NCI-H1092 treated with DMSO at 0.1 percent for 48 hours (cell line): ENCODE results near the gene NLRP6.
"Not testable (repeated sequence)": the region's sequence is repeated elsewhere in the genome, so short reads cannot be mapped to it uniquely, and the experiment has no call there.

Experiments
- DNase-seq: peaks from one replicate; lab custom pipeline; 2025; lab: John Stamatoyannopoulos, UW

NLRP6 gene

DNA sequence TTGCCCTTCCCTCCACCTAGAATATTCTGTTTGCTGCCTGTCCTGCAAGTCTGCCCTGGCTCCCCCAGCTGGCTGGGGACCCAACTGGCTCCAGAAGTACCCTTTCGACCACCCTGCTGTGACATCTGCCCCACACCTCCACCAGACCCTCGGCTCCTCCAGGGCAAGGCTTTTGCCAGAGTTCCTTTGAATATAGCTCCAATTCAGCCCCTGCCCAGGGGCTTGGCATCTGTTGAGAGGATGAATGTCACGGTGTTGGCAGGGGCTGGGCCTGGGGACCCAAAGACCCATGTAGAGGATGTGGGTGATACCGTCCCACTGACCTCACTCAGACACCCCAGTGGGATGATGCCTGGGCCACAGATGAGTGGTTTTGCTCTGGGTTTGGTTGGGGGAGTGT lies 4.0 kb downstream of the NLRP6 start:
- DNase-seq, result no peak

DNA sequence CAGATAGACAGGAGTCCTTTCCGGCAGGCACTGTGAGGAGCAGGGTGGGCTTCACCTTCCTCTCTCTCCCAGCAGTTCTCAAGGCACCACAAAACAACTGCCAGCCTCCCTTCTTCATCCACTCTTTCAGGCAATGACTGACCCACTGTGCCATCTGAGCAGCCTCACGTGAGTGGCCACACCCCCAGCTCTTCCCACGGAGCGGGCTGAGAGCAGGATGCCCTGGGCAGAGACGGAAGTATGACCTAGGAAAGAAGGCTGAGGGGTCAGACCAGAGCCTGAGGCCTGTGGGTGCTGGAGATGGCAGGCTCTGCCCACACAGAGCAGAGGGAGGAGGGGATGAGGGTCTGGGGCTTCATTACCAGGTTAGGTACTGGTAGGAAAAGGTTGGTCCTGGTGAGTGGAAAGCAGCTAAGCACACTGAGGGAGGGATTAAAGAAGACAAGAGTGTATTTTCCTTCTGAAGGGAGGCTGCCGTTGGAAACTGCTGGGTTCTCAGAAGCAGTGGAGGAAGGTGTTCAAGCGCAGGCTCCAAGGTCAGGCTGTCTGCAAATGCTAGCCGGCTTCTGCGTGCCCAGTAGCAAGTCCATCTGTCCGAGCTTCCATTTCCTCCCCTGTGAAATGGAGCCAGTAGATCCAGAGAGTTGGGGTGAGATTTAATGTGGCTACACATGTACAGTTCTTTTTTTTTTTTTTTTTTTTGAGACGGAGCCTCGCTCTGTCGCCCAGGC lies 4.6 kb downstream of the NLRP6 start:
- no peak for DNase-seq

- no peak for DNase-seq
Measured at GRCh38 chr11:283405-284104, 5.3 kb downstream of the NLRP6 start.

DNA sequence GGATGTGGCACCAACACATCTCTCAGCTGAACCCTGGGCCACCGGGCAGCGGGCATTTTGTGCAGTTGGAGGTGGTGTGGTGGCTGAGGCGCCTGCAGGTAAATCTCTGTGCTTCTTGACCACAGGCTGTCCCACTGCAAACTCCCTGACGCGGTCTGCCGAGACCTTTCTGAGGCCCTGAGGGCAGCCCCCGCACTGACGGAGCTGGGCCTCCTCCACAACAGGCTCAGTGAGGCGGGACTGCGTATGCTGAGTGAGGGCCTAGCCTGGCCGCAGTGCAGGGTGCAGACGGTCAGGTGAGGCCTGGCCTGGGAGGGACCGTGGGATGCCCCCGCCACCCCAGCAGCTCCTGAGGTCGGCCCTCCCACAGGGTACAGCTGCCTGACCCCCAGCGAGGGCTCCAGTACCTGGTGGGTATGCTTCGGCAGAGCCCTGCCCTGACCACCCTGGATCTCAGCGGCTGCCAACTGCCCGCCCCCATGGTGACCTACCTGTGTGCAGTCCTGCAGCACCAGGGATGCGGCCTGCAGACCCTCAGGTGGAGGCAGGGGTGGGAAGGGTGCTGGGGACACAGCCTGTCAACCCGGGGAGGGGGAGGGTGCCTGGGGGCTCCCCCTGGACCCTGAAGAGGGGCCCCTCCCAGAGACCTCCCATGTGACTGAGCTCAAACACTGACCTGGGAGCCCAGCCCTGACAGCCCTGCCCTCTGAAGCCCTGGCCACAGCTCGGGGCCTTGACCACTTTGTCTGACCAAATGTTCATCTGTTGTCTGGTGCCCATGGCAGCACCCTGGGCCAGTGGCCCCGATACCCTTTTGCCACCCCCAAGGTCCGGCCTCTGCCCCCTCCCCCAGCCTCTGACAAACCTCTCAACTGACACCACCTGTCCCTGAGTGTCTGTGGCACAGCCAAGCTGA lies 6.2 kb downstream of the NLRP6 start:
- DNase-seq, result no peak

GRCh38 chr11:285021-285893 lies 7.0 kb downstream of the NLRP6 start:
- no peak for DNase-seq

DNA sequence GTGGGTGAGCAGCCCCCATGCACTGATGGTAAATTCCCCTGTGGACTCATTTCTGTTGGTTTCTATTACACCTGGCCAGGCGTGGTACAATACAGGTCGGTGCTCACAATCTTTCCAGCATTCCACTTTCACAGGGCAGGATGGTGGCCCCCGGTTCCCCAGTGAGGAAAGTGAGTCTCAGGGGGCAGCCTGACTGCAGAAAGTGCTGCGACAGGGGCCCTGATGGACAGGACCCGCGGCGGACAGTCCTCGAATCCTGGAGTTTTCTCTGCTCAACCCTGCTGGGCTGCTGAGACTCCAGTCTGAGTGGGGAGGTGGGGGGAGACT lies 7.7 kb downstream of the NLRP6 start:
- no peak for DNase-seq

DNA sequence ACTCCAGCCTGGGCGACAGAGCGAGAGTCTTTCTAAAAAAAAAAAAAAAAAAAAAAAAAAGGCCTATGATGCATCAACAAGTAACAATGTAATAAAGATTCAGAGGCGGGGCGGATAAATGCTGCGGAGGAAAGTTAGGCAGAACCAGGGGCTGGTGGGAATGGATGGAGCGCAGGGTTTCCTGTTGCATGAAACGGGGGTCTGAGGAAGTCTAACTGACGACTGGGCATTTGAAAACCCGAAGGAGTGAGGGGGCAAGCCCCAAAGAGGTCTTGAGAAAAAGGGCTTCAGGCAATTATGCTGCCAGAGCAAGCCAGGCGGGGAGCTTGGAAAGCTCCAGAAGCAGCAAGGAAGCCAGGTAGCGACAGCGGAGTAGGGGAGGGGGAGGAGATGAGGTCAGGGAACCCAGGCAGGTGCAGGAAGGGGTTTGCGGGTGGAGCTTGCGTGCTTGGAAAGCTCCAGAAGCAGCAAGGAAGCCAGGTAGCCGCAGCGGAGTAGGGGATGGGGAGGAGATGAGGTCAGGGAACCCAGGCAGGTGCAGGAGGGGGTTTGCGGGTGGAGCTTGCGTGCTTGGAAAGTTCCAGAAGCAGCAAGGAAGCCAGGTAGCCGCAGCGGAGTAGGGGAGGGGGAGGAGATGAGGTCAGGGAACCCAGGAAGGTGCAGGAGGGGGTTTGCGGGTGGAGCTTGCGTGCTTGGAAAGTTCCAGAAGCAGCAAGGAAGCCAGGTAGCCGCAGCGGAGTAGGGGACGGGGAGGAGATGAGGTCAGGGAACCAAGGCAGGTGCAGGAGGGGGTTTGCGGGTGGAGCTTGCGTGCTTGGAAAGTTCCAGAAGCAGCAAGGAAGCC lies 9.0 kb downstream of the NLRP6 start:
- DNase-seq, result not testable (repeated sequence)

DNA sequence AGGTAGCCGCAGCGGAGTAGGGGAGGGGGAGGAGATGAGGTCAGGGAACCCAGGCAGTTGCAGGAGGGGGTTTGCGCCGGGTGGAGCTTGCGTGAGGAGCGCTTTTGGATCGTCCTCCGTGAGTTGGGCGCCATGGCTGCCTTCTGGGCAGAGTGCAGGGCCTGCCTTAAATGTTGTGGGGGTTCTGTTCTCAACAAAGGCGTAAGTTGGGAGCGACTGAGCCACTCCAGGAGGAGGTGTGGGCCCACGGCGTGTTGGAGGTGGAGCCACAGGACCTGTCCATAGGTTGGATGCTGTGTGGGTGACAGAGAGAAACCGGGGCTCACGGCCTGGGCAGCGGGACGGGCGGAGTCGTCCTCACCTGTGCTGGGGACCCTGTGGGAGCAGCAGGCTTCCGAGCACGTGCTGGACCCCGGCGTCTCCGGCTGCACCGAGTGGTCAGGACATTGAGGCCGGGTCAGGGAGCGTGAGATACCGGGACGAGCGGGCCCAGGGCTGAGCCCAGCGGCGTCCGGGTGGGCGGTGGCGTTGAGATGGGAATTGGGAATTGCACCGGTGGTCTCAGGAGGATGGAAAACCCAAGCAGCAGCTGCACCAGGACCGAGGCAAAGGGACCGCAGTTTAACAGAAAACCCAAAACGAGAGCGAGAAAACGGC lies 9.7 kb downstream of the NLRP6 start:
- no peak for DNase-seq

DNA sequence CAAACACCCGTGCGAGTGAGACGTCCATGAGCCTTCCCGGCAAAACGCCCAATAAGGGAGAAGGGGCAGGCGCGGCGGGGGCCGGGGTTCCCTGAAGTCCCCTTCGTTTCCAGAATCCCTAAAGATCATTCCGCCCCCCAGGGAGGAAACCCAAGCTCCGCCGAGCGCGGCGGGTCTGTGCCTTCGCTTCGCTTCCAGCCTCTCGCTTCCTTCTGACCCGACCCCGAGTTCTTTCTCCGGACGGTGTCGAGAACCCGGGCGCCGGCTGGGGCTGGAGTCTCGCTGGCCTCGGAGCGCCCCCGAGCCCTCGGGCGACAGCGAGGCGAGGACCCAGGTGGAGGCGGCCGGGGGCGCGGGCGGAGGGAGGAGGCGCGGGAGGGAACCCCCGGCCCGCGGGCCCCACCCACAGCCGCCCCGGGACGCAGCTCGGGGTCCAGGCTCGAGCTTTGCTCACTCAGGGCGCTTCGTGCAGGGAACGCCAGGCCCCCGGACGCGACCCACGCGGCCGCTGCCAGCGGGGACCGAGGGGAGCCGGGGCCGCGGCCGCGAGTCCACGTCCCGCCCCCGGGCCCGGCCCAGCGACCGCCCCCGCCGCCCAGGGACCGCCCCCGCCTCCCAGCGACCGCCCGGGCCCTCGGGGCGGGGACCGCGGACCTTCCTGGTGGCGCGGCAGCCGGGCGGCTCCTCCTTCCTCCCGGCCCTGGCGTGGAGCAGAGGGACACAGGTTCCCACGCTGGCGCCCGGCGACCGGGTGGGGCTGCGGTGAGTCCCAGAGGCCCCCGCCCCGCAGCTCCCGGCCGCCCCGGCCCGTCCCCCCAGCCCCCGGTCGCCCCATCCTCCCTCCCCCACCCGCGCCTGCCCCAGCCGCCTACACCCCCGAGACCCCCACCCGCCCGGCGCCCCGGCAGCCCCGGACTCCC lies 10.5 kb downstream of the NLRP6 start, which contains the start of gene PGGHG:
Gene PGGHG, plus strand, starts transcription at position 649 of the 920 bp plus-strand sequence. CDS start 691 bp downstream, outside the sequence.
- DNase-seq, result no peak

- DNase-seq, result no peak
Measured at GRCh38 chr11:289398-289711, 11.1 kb downstream of the NLRP6 start.

DNA sequence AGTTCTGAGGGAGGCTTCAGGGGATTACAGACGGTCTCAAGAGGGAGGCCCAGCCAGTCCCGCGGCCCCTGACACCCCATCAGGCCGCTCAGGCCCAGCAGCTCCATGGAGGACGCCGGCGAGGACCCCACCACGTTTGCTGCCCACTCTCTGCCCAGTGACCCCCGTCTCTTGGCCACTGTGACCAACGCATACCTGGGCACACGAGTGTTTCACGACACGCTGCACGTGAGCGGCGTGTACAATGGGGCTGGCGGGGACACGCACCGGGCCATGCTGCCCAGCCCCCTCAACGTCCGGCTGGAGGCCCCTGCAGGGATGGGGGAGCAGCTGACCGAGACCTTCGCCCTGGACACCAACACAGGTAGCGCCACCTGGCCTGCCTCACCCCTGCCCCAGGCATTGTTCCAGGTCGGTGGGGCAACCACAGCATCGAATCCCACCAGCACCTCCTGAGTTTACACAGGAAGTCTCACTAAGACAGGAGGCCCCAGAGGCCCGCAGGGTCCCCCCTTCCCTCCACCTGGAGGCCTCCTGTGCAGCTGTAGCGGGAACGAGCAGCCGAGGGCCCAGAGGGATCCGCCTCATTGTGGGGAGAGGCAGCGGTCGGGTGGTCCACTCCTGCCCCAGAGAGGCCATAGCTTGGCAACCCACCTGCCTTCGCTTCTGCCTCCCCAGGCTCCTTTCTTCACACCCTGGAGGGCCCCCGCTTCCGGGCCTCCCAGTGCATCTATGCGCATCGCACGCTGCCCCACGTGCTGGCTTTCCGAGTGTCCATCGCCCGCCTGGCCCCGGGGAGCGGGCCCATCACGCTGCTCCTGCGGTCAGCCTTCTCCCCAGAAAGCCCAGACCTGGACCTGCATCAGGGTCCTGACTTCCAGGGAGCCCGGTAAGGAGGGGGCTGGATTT lies 11.8 kb downstream of the NLRP6 start:
- no peak for DNase-seq

- DNase-seq, result no peak
Measured at GRCh38 chr11:290621-291231, 12.5 kb downstream of the NLRP6 start.

- DNase-seq, result no peak
Measured at GRCh38 chr11:291281-292210, 13.3 kb downstream of the NLRP6 start.

- DNase-seq, result no peak
Measured at GRCh38 chr11:292211-293121, 14.3 kb downstream of the NLRP6 start.

GRCh38 chr11:293271-293851 lies 15.2 kb downstream of the NLRP6 start:
- DNase-seq, result no peak
